Measurements from ENCODE around the gene GRAMD1A.

GRAMD1A gene

GRCh38 chr19:35073941-35074340 lies 73.8 kb downstream of the GRAMD1A start:
- no peak for DNase-seq (ENCODE audit: low read depth in 2 of 2)

GRCh38 chr19:35074426-35075201 lies 74.5 kb downstream of the GRAMD1A start:
- no peak for DNase-seq (ENCODE audit: low read depth in 2 of 2)

GRCh38 chr19:35075202-35076025 lies 75.3 kb downstream of the GRAMD1A start:
- no peak for DNase-seq (ENCODE audit: low read depth in 2 of 2)

- no peak for DNase-seq (ENCODE audit: low read depth in 2 of 2)
Observed at GRCh38 chr19:35076026-35076370, 75.9 kb downstream of the GRAMD1A start.

All from stimulated activated CD8-positive, alpha-beta memory T cell treated with anti-CD3 and anti-CD28 coated beads, Interleukin-7, amount 100 ng/mL, for 1 hour (primary cell).